Gastrocnemius medialis (tissue), 4 donors: Measurements from ENCODE around the gene GDAP2. TPM values are rescaled to one million over a fixed set of nuclear protein-coding genes. Genes with fewer than 3 reads are reported as not detected.

Experiments used
- ATAC-seq, 2 donors: fragments of 150-250 bp; one replicate each; pipeline ENCODE4 v1.9.1; 2016
- DNase-seq, 2 donors: peaks; one replicate each; pipeline ENCODE4 v3.0.0-alpha.2; 2019
- H3K27ac ChIP-seq, 4 donors: fragments of 200-600 bp; sonication (generic); 1 replicate in 1 of 4; 2 replicates in 3 of 4; pipeline ENCODE4 v1.5.1; 2016 to 2018; ENCODE audit warnings: mild to moderate bottlenecking in 2 of 4, moderate library complexity in 1 of 4
- H3K27me3 ChIP-seq, 3 donors: fragments of 200-600 bp; sonication (generic) in 2 of 3; 1 replicate in 1 of 3; 2 replicates in 2 of 3; pipeline versions ENCODE4 v1.5.1 to v1.6.0; 2016 to 2019; ENCODE audit warnings: mild to moderate bottlenecking in 1 of 3, moderate library complexity in 1 of 3
- H3K36me3 ChIP-seq, 2 donors: fragments of 200-600 bp; sonication (generic) in 1 of 2; one replicate each; pipeline ENCODE4 v1.5.1; 2017 to 2018
- H3K4me1 ChIP-seq, 2 donors: fragments of 200-600 bp; sonication (generic) in 1 of 2; one replicate each; pipeline ENCODE4 v1.5.1; 2016 to 2017; ENCODE audit warnings: mild to moderate bottlenecking in 2 of 2
- H3K4me3 ChIP-seq, 4 donors: fragments of 200-600 bp; sonication (generic) in 3 of 4; 1 replicate in 1 of 4; 2 replicates in 3 of 4; pipeline ENCODE4 v1.5.1; 2016 to 2019; ENCODE audit warnings: mild to moderate bottlenecking in 2 of 4
- H3K9me3 ChIP-seq, 3 donors: fragments of 200-600 bp; sonication (generic) in 2 of 3; 1 replicate in 1 of 3; 2 replicates in 2 of 3; pipeline ENCODE4 v1.5.1; 2016 to 2019
- CTCF ChIP-seq, 5 experiments: fragments of 450-650 bp in 3 of 5; fragments of 200-600 bp in 2 of 5; sonication (generic) in 2 of 5; IDR thresholded peaks in 4 of 5; conservative IDR thresholded peaks in 1 of 5; 1 replicate in 4 of 5; 2 replicates in 1 of 5; pipeline ENCODE4 v1.5.1; 2016 to 2019; ENCODE audit warnings: antibody characterized with exemption in 5 of 5, mild to moderate bottlenecking in 3 of 5, moderate library complexity in 3 of 5
- POLR2A ChIP-seq, 2 donors: fragments of 450-650 bp; IDR thresholded peaks; one replicate each; pipeline ENCODE4 v1.6.1; 2017; ENCODE audit warnings: antibody characterized with exemption in 2 of 2, mild to moderate bottlenecking in 2 of 2, moderate library complexity in 2 of 2
- in situ Hi-C, 4 donors: fragments of 200-750 bp; cut with MboI; loops; one replicate each; pipeline versions ENCODE4 v1.15.0 to v1.8.0; 2017; ENCODE audit warnings: low sequenced_read_pairs in 4 of 4
- intact Hi-C: fragments of 100-400 bp; cut with DNase I; formaldehyde crosslinking; loops from one replicate; pipeline ENCODE4 v1.15.1; 2023; ENCODE audit warnings: low total_unique reads
- total RNA-seq, 4 donors: library from RNA; depleted of rRNA; stranded (reverse); fragments of >200 nt; gene quantifications; one replicate each; pipeline versions ENCODE4 v1.1.0 to v1.2.3, GENCODE V29; 2016

GDAP2 gene
- total RNA-seq, 4 donors from 2014 or later: 7.2 to 18.7 (median 8.6) TPM

DNA sequence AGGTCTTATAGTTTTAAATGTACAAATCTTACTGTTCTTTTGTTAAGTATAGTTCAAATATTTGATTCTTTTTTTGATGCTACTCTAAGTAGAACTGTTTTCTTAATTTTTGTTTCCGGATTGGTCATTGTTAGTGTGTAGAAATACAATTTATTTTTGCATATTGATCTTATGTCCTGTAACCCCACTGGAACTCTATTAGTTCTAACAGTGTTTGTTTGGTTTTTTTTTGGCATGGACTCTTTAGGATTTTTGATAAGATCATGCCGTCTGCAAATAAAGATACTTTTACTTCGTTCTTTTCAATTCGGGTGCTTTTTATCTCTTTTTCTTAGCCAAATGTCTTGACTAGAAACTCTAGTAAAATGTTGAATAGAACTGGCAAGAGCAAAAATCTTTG, 26.5 kb downstream of the GDAP2 start:
- TF ChIP-seq CTCF (IDR thresholded peaks at IDR 0.05 in 4 of 5, conservative IDR thresholded peaks at IDR 0.05 in 1 of 5) (no peak), POLR2A (IDR thresholded peaks at IDR 0.05) (no peak)
- no peaks in the 10 kb centered on the region for H3K9me3 ChIP-seq
- H3K27ac ChIP-seq: no peak overlapping the region
- no peaks in the 10 kb centered on the region for H3K4me1 ChIP-seq
- intact Hi-C loops: no loop called here
- H3K4me3 ChIP-seq: no peak overlapping the region
- H3K27me3 ChIP-seq: no peaks in the 10 kb centered on the region
- peaks cover 0 to 72% of the 10 kb centered on the region in 2 donors for H3K36me3 ChIP-seq
- DNase-seq: no peak
- no peak for ATAC-seq
- in situ Hi-C loops: no loop called here

- no peak for TF ChIP-seq CTCF (IDR thresholded peaks at IDR 0.05 in 4 of 5, conservative IDR thresholded peaks at IDR 0.05 in 1 of 5)
- no peak for TF ChIP-seq POLR2A (IDR thresholded peaks at IDR 0.05)
- in situ Hi-C loops: loop anchor here in 2 of 4 donors (25.0 kb wide), 2 partner anchors 362 to 388 kb away; no protein-coding TSS in a partner anchor
- DNase-seq (no peak), ATAC-seq (no peak)
- intact Hi-C loops: loop anchor here (5.0 to 10.0 kb wide), 3 partner anchors 78 to 388 kb away; no protein-coding TSS in a partner anchor
- Histone ChIP-seq H3K4me3 (no peak overlapping the region), H3K36me3 (peaks cover 0 to 61% of the 10 kb centered on the region in 2 donors), H3K4me1 (peaks cover 0 to 9% of the 10 kb centered on the region in 2 donors), H3K27me3 (no peaks in the 10 kb centered on the region), H3K9me3 (no peaks in the 10 kb centered on the region), H3K27ac (no peak overlapping the region)
These were observed 29.6 kb downstream of the GDAP2 start for GRCh38 chr1:117899801-117900200.

DNA sequence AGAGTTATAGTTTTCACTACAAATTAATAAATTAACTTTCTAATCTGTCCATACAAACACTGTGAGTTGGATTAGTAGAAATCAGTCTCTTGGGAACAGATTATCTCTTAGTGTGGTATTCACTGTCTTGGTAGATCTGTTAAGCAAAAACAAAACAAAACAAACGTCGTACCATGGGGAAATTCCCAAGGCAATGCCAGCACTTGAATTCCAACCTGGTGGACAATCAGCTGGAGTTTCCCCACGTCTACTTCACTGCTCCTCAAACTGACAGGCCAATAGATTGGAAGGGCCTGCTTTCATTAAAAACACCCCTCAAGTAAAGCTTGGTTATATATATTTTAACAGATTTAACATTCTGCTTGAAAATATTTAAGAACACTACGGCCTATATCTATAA, 31.9 kb downstream of the GDAP2 start:
- ATAC-seq (no peak), DNase-seq (no peak)
- peaks cover 0 to 51% of the 10 kb centered on the region in 2 donors for H3K36me3 ChIP-seq
- H3K27me3 ChIP-seq: no peaks in the 10 kb centered on the region
- H3K4me3 ChIP-seq: no peak overlapping the region
- H3K27ac ChIP-seq: no peak overlapping the region
- H3K9me3 ChIP-seq: no peaks in the 10 kb centered on the region
- H3K4me1 ChIP-seq: peaks cover 0 to 9% of the 10 kb centered on the region in 2 donors
- TF ChIP-seq POLR2A (IDR thresholded peaks at IDR 0.05) (no peak), CTCF (IDR thresholded peaks at IDR 0.05 in 4 of 5, conservative IDR thresholded peaks at IDR 0.05 in 1 of 5) (no peak)
- in situ Hi-C loops: loop anchor here in 2 of 4 donors (25.0 kb wide), 2 partner anchors 360 to 385 kb away; no protein-coding TSS in a partner anchor
- intact Hi-C loops: loop anchor here (5.0 to 10.0 kb wide), 3 partner anchors 75 to 385 kb away; no protein-coding TSS in a partner anchor

DNA sequence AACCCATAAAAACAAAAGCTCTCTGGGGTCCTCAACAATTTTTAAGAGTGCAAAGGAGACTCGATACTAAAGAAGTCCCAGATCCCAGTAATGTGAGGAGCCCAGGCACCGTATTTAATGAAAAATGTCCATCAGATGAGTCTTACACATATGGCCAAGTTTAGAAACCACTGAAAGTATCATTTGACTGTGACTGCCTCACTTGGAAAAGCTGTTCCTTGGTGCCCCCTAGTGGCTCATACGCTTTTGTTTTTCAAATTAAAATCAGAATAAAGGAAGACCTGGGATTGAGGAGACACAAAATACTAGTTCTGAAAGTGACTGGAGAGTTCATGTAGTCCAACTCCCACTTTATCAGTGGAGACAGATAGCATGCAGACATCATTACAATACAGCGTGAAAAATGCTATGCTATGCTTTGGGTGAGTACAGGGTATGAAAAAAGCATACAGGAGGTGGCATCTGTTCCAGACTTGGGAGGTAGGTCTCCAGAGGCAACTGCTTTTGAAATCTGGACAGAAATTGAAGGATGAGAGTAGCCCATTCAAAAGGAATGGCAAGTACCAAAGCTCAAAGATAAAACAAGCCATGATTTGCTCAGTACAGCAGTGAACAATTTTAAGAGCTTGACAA, 33.8 kb downstream of the GDAP2 start:
- Histone ChIP-seq H3K27ac (peak overlapping the region; percentile 12 to 56 (median 46)), H3K4me1 (peaks cover 0 to 9% of the 10 kb centered on the region in 2 donors), H3K4me3 (no peak overlapping the region), H3K9me3 (no peaks in the 10 kb centered on the region), H3K36me3 (peaks cover 0 to 36% of the 10 kb centered on the region in 2 donors), H3K27me3 (no peaks in the 10 kb centered on the region)
- intact Hi-C loops: loop anchor here (2.0 to 10.0 kb wide), 4 partner anchors 73 to 383 kb away; no protein-coding TSS in a partner anchor
- peak; percentile 46 to 48 for DNase-seq
- TF ChIP-seq POLR2A (IDR thresholded peaks at IDR 0.05) (no peak), CTCF (IDR thresholded peaks at IDR 0.05 in 4 of 5, conservative IDR thresholded peaks at IDR 0.05 in 1 of 5) (peak; percentile 40 to 76 (median 64))
- ATAC-seq: peak; percentile 90 to 96
- in situ Hi-C loops: loop anchor here in 2 of 4 donors (25.0 kb wide), 2 partner anchors 358 to 383 kb away; no protein-coding TSS in a partner anchor
